Activated CD4-positive, alpha-beta T cell treated with anti-CD3 and anti-CD28 coated beads for 36 hours (primary cell): ENCODE data around the gene ST6GALNAC3. TPM values are rescaled to one million over a fixed set of nuclear protein-coding genes. Genes with fewer than 3 reads are reported as not detected.
A peak's percentile ranks its signal among the peaks of the same experiment; 100 is the strongest.

ENCODE experiments used
- ATAC-seq: fragments of 200-7000 bp; cut with Tn5 transposase; one replicate; pipeline ENCODE4 v1.10.0; 2021; ENCODE audit warnings: mild to moderate bottlenecking, moderate library complexity
- CTCF ChIA-PET: fragments of 350-600 bp; sonication (Branson Sonifier 250); formaldehyde crosslinking; loops from one replicate; lab custom pipeline; 2021; ENCODE audit warnings: antibody characterized with exemption; lab: Charles Lee
- POLR2A ChIA-PET: fragments of 350-600 bp; sonication (Branson Sonifier 250); formaldehyde crosslinking; loops from one replicate; lab custom pipeline; 2021; ENCODE audit warnings: antibody characterized with exemption, inconsistent platforms; lab: Charles Lee
- DNase-seq: peaks from one replicate; pipeline ENCODE4 v3.0.0-alpha.2; 2020
- H3K27ac Mint-ChIP-seq: one replicate; pipeline ENCODE4 v1.8.0; 2021; ENCODE audit warnings: mixed read lengths
- H3K27me3 Mint-ChIP-seq: one replicate; pipeline ENCODE4 v1.8.0; 2021; ENCODE audit warnings: mixed read lengths
- H3K36me3 Mint-ChIP-seq: one replicate; pipeline ENCODE4 v1.8.0; 2021; ENCODE audit warnings: low read depth, mixed read lengths
- H3K4me1 Mint-ChIP-seq: one replicate; pipeline ENCODE4 v1.8.0; 2021; ENCODE audit warnings: mixed read lengths
- H3K4me3 Mint-ChIP-seq: one replicate; pipeline ENCODE4 v1.8.0; 2021; ENCODE audit warnings: mild to moderate bottlenecking, moderate library complexity, mixed read lengths
- H3K9me3 Mint-ChIP-seq: one replicate; pipeline ENCODE4 v1.8.0; 2021; ENCODE audit warnings: low read depth, mixed read lengths
- intact Hi-C, 2 experiments: fragments of 100-400 bp; cut with DNase I in 1 of 2; cut with micrococcal nuclease in 1 of 2; formaldehyde crosslinking; loops; one replicate each; pipeline versions ENCODE4 v1.14.2 to v1.15.1; 2022 to 2024; cut with DNase I, micrococcal nuclease
- total RNA-seq, 2 experiments: library from RNA; stranded (reverse); gene quantifications; one replicate each; pipeline ENCODE4 v1.2.3, GENCODE V29; 2021

ST6GALNAC3 gene
- total RNA-seq, 2 experiments from 2014 or later = 0.73 to 1.1 TPM

DNA sequence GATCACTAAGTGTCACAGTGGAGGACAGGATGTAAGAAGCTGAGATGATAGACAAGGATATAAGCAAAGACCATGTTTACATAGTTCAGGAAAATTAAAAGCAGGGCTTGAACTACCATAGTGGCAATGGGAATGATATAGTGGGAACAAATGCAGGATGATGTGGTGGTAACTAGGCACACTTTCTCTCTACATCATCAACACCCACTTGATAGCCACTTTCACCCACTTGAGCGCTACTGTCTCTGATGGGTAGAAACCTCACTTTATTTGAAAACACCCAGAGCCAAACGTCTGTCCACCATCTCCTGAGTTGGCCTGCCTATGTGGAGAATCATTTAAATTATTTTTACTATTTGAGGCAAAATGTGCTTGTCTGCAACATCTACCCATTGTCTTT, 487.7 kb downstream of the ST6GALNAC3 start:
- Mint-ChIP-seq H3K9me3 (no peaks in the 10 kb centered on the region), H3K4me3 (no peak overlapping the region), H3K36me3 (no peaks in the 10 kb centered on the region), H3K4me1 (no peaks in the 10 kb centered on the region), H3K27me3 (no peaks in the 10 kb centered on the region), H3K27ac (no peak overlapping the region)
- CTCF ChIA-PET = no interaction called here
- intact Hi-C loops = no loop called here
- DNase-seq = no peak
- no peak for ATAC-seq
- POLR2A ChIA-PET = no interaction called here

DNA sequence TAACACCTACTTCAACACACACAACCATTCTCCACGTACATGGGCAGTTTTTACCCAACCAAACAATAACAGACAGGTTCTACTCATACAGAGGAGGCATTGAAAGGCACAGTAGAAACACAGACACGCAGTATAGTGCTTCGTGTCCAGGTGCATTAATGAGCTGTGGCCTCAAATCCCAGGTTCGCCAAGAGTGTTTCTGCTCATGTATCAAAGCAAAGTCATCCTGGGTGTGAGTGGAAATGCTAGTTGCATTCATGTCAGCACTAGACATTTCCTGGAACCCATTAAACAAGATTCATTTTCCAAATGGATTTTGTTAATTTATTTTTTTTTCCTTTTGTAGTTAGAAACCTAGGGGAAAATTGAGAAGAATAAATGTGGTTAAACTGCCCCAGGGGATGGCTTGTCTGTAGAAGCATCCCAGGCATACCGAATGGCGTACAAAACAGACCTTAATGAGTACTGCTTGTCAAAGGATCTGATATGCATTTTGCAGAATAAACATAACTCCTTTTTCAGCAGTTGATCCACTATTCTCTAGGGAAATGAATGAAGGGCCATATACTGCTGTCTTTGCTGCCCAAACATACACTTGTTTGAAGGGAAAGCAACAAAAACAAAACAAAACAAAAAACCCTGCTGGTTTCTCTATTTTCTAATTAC, 494.2 kb downstream of the ST6GALNAC3 start:
- Mint-ChIP-seq H3K4me1 (no peaks in the 10 kb centered on the region), H3K4me3 (no peak overlapping the region), H3K9me3 (no peaks in the 10 kb centered on the region), H3K27me3 (no peaks in the 10 kb centered on the region), H3K36me3 (no peaks in the 10 kb centered on the region), H3K27ac (no peak overlapping the region)
- ATAC-seq = no peak
- CTCF ChIA-PET = no interaction called here
- POLR2A ChIA-PET = no interaction called here
- intact Hi-C loops = no loop called here
- no peak for DNase-seq

DNA sequence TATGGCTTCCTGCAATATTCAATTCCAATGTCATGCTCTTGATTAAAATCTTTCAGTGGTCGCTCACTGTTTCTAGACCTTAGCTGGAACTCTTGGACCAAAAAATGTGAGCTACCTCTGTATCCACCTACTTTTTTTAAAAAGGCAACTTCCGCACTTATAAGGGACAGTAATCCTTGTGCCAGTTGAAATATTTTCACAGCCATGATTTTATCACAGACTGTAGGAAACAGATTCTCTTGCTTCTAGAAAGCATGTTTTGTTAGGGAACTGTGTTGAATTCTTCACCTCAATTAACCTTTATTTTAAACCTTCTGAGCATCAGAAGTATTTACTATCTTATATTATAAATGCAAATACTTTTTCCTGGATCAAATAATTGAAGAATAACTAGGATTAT, 496.7 kb downstream of the ST6GALNAC3 start:
- no peaks in the 10 kb centered on the region for H3K36me3 Mint-ChIP-seq
- H3K27ac Mint-ChIP-seq = no peak overlapping the region
- no peaks in the 10 kb centered on the region for H3K9me3 Mint-ChIP-seq
- intact Hi-C loops = no loop called here
- H3K4me3 Mint-ChIP-seq = no peak overlapping the region
- CTCF ChIA-PET = interaction anchor here (0.9 kb wide), 1 partner anchor 231 kb away, joined by 3 read pairs; no protein-coding TSS in a partner anchor
- no peaks in the 10 kb centered on the region for H3K27me3 Mint-ChIP-seq
- no peaks in the 10 kb centered on the region for H3K4me1 Mint-ChIP-seq
- ATAC-seq (no peak), DNase-seq (no peak)
- POLR2A ChIA-PET = no interaction called here

GRCh38 chr1:76572229-76572628, 497.7 kb downstream of the ST6GALNAC3 start:
- Mint-ChIP-seq H3K36me3 (no peaks in the 10 kb centered on the region), H3K4me1 (no peaks in the 10 kb centered on the region), H3K4me3 (no peak overlapping the region), H3K9me3 (no peaks in the 10 kb centered on the region), H3K27ac (no peak overlapping the region), H3K27me3 (no peaks in the 10 kb centered on the region)
- DNase-seq = no peak
- ATAC-seq = no peak
- ChIA-PET CTCF (interaction anchor here (0.6 to 0.9 kb wide), 2 partner anchors 232 to 418 kb away, joined by 3 read pairs; no protein-coding TSS in a partner anchor), POLR2A (no interaction called here)
- intact Hi-C loops = no loop called here

DNA sequence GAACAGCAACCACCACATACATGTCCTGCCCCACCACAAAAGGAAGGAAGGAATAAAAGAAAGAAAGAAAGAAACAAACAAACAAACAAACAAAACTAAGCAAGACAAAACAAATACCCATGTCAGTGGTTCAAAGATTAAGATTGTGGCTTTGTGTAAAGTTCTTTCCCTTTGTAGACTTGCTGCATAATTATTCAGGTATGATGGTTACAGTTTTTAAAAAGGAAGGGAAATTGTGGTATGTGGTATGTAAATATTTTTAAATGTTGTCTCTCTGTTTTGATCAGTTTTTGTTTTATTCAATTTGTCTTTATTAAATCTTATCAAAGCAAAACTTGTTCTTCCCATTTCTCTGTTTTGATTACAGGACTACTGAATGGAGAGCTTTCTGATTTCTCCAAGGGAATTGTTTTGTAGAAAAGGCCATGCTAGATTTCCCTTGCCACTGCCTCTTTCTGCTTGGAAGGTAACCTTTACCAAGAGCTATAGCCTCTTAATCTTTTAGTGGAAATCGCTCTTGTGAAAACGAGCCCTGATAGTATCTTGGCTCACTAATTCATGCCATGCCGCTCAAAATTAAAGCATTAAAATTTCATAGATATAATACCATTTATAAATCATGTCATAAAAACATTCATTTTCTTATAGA, 502.5 kb downstream of the ST6GALNAC3 start:
- POLR2A ChIA-PET = no interaction called here

DNA sequence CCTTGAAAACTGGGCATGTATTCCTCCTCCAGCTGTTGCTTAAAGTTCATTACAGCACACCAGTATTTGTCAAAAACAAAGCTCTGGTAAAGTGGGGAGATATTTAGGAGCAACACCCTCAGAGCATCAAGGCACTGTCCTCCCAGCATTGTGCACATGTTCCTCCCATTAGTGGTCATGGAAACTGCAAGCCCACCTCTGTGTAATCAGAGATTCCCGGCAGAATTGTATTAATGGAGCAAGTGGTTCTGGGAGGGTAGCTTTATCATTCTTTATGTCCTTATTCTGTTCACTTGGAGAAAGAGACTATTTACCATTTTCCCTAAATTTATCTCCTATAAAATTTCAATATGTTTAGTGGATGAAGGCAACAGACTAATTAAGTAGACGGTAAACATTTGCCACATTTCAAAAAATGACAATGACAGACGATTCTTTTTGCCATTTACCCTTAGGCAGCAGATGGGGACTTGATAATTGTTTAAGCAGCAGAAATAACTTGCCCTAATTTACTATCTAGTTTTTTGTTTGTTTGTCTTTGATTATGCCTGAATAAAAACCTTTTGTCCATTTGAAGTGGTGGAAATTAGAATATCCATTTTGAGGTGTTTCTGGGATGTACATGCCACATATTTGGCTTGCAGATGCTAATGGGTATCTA, 503.1 kb downstream of the ST6GALNAC3 start:
- Mint-ChIP-seq H3K4me1 (no peaks in the 10 kb centered on the region), H3K4me3 (no peak overlapping the region), H3K27ac (no peak overlapping the region), H3K36me3 (no peaks in the 10 kb centered on the region), H3K27me3 (no peaks in the 10 kb centered on the region), H3K9me3 (no peaks in the 10 kb centered on the region)
- CTCF ChIA-PET = interaction anchor here (1.2 kb wide), 1 partner anchor 10 kb away, joined by 3 read pairs; no protein-coding TSS in a partner anchor
- DNase-seq = no peak
- intact Hi-C loops = no loop called here
- no peak for ATAC-seq
- POLR2A ChIA-PET = no interaction called here

More for the DNA sequence above, 502.5 kb downstream of the ST6GALNAC3 start:
- Mint-ChIP-seq H3K4me1 (no peaks in the 10 kb centered on the region), H3K27me3 (no peaks in the 10 kb centered on the region), H3K4me3 (no peak overlapping the region), H3K9me3 (no peaks in the 10 kb centered on the region), H3K27ac (no peak overlapping the region), H3K36me3 (no peaks in the 10 kb centered on the region)
- intact Hi-C loops = no loop called here
- DNase-seq (no peak), ATAC-seq (no peak)
- CTCF ChIA-PET = interaction anchor here (1.2 kb wide), 2 partner anchors 9 to 75 kb away, joined by 3 read pairs; no protein-coding TSS in a partner anchor

GRCh38 chr1:76580206-76580605, 505.7 kb downstream of the ST6GALNAC3 start:
- Mint-ChIP-seq H3K27ac (no peak overlapping the region), H3K4me1 (peaks cover 4% of the 10 kb centered on the region), H3K36me3 (no peaks in the 10 kb centered on the region), H3K4me3 (no peak overlapping the region), H3K27me3 (no peaks in the 10 kb centered on the region), H3K9me3 (no peaks in the 10 kb centered on the region)
- POLR2A ChIA-PET = no interaction called here
- CTCF ChIA-PET = no interaction called here
- intact Hi-C loops = no loop called here
- DNase-seq = no peak
- ATAC-seq = no peak

DNA sequence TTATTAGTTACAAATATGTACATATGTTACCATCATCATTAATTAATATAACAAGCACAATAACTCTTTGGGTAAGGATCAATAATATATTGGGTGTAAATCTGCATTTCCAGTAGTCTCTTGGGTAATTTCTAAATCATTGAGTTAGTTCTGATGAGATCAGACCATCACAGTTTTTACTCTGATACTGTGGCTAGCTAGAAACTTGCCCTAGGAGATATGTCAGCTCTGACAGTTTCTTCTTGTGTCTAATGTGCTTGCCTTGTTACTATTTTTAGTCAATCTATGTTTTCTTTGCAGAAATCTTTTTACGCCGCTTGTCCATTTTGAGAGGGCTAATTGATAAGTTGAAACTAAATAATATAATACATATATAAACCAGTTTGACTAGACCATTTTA, 507.2 kb downstream of the ST6GALNAC3 start:
- no peak overlapping the region for H3K4me3 Mint-ChIP-seq
- CTCF ChIA-PET = no interaction called here

GRCh38 chr1:76583235-76583868, 508.8 kb downstream of the ST6GALNAC3 start:
- Mint-ChIP-seq H3K27ac (no peak overlapping the region), H3K4me3 (no peak overlapping the region), H3K4me1 (peaks cover 4% of the 10 kb centered on the region), H3K9me3 (no peaks in the 10 kb centered on the region), H3K27me3 (no peaks in the 10 kb centered on the region), H3K36me3 (no peaks in the 10 kb centered on the region)
- ChIA-PET CTCF (no interaction called here), POLR2A (no interaction called here)
- peak; percentile 53 for ATAC-seq
- intact Hi-C loops = no loop called here
- no peak for DNase-seq

More for the DNA sequence above, 507.2 kb downstream of the ST6GALNAC3 start:
- no peak for DNase-seq
- Mint-ChIP-seq H3K9me3 (no peaks in the 10 kb centered on the region), H3K36me3 (no peaks in the 10 kb centered on the region), H3K4me1 (peaks cover 4% of the 10 kb centered on the region), H3K27me3 (no peaks in the 10 kb centered on the region), H3K27ac (no peak overlapping the region)
- ATAC-seq = no peak
- intact Hi-C loops = no loop called here
- POLR2A ChIA-PET = no interaction called here

DNA sequence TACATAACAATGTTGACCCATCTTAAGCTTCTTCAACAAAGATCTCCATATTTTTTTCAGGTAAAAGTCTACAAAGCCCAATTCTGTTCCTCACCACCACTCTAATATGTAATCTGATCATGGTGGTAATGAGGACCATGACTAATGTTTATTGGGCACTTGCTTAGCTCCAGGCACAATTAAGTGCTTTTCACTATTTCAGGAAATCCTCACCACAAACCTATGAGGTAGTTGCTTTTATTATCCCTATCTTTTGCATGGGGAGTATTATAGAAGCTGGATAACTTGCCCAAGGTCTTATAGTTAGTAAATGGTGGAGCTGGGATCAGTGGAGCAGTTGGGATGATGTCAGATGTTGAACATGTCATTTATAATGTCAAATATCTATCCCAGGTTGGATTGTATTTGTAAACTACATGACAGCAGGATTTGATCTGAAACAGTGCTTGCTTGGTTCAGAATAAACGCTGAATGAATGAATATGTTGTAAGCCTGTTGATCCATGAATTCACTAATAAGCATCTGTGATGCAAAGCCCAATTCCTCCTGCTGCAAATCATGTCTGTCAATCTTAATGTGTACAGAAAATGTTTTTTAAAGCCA, 509.4 kb downstream of the ST6GALNAC3 start:
- peaks cover 4% of the 10 kb centered on the region for H3K4me1 Mint-ChIP-seq
- DNase-seq (no peak), ATAC-seq (no peak)
- no peak overlapping the region for H3K4me3 Mint-ChIP-seq
- H3K27ac Mint-ChIP-seq = no peak overlapping the region
- POLR2A ChIA-PET = no interaction called here
- H3K27me3 Mint-ChIP-seq = no peaks in the 10 kb centered on the region
- CTCF ChIA-PET = no interaction called here
- H3K9me3 Mint-ChIP-seq = no peaks in the 10 kb centered on the region
- no peaks in the 10 kb centered on the region for H3K36me3 Mint-ChIP-seq
- intact Hi-C loops = no loop called here

DNA sequence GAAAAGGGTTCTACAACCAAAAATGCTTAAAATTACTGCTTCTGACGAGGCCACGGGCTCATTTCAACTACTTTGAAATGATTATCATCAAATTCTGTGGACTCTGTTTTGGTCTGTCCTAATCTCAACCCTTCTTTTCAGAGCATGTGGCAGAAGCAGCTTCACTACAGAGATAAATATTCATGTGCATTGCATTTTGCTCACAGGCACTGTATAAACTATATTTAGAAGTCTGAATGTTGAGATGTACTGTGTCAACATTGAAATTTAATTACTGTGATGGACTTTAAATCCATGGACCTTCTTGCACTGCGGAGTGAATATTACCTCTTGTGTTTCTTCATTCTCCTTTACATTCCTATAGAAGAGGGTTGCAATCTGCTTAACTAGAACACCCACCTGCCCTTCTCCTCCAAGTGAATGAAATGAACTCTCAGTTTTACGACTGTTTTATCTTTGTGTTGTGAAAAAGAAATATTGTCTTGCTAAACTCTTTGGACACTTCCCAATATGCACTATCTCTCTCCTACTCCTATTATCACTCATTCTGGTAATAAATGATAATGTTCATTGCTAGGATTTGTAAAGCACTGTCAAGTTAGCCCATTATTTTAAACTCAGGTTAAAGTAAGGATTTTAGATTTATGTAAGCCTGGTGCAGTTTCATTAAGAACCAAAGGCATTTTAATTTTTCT, 511.6 kb downstream of the ST6GALNAC3 start:
- no peaks in the 10 kb centered on the region for H3K36me3 Mint-ChIP-seq
- H3K27me3 Mint-ChIP-seq = no peaks in the 10 kb centered on the region
- no peak overlapping the region for H3K27ac Mint-ChIP-seq
- ATAC-seq = no peak
- no peak for DNase-seq
- intact Hi-C loops = no loop called here
- no peak overlapping the region for H3K4me3 Mint-ChIP-seq
- H3K4me1 Mint-ChIP-seq = peaks cover 4% of the 10 kb centered on the region
- ChIA-PET POLR2A (no interaction called here), CTCF (no interaction called here)
- no peaks in the 10 kb centered on the region for H3K9me3 Mint-ChIP-seq
